MM.1S (cell line): ENCODE data around the gene OR5H2.
"Not testable (repeated sequence)": the region's sequence is repeated elsewhere in the genome, so short reads cannot be mapped to it uniquely, and the experiment has no call there.

Experiments used
- DNase-seq: peaks from one replicate; pipeline ENCODE4 v3.0.0-alpha.2; 2015
- H2AFZ ChIP-seq: fragments of 300-600 bp; sonication (generic); 2 replicates; pipeline ENCODE4 v1.6.0; 2016; ENCODE audit warnings: antibody characterized with exemption, low read length
- H3F3A ChIP-seq: fragments of 300-600 bp; sonication (generic); 2 replicates; pipeline ENCODE4 v1.6.1; 2016; ENCODE audit warnings: mild to moderate bottlenecking, antibody characterized with exemption, low read length, moderate library complexity, mixed read lengths; ENCODE audit not compliant: insufficient read depth
- H3K27ac ChIP-seq: fragments of 300-600 bp; sonication (generic); 2 replicates; pipeline ENCODE4 v1.5.1; 2016; ENCODE audit warnings: mild to moderate bottlenecking, low read length
- H3K27me3 ChIP-seq: fragments of 300-600 bp; sonication (generic); replicated peaks from 2 replicates; pipeline ENCODE4 v1.6.0; 2016; ENCODE audit warnings: low read length; ENCODE audit not compliant: insufficient read depth
- H3K36me3 ChIP-seq: fragments of 300-600 bp; sonication (generic); replicated peaks from 2 replicates; pipeline ENCODE4 v1.6.1; 2016; ENCODE audit warnings: mild to moderate bottlenecking, low read length, mixed read lengths; ENCODE audit not compliant: insufficient read depth
- H3K4me1 ChIP-seq: fragments of 300-600 bp; sonication (generic); 2 replicates; pipeline ENCODE4 v1.6.1; 2016; ENCODE audit warnings: low read length, mixed read lengths
- H3K4me2 ChIP-seq: fragments of 300-600 bp; sonication (generic); 2 replicates; pipeline ENCODE4 v1.6.0; 2016; ENCODE audit warnings: low read depth, low read length
- H3K4me3 ChIP-seq: fragments of 300-600 bp; sonication (generic); 2 replicates; pipeline ENCODE4 v1.5.1; 2016; ENCODE audit warnings: low read length, mixed read lengths
- H3K79me2 ChIP-seq: fragments of 300-600 bp; sonication (generic); 2 replicates; pipeline ENCODE4 v1.6.1; 2016; ENCODE audit warnings: mixed run types, low read length, mixed read lengths
- H3K9ac ChIP-seq: fragments of 300-600 bp; sonication (generic); 2 replicates; pipeline ENCODE4 v1.6.1; 2016; ENCODE audit warnings: low read length, mixed read lengths
- H3K9me2 ChIP-seq: fragments of 300-600 bp; sonication (generic); replicated peaks from 2 replicates; pipeline ENCODE4 v1.6.1; 2016; ENCODE audit warnings: mild to moderate bottlenecking, low read length, mixed read lengths; ENCODE audit not compliant: insufficient read depth
- H3K9me3 ChIP-seq: fragments of 300-600 bp; sonication (generic); replicated peaks from 2 replicates; pipeline ENCODE4 v1.6.1; 2016; ENCODE audit warnings: mild to moderate bottlenecking, low read length, mixed read lengths; ENCODE audit not compliant: insufficient read depth
- H4K20me1 ChIP-seq: fragments of 300-600 bp; sonication (generic); 2 replicates; pipeline ENCODE4 v1.6.1; 2016; ENCODE audit warnings: mild to moderate bottlenecking, low read length, moderate library complexity, mixed read lengths; ENCODE audit not compliant: insufficient read depth
- CTCF ChIP-seq: fragments of 300-600 bp; sonication (generic); IDR thresholded peaks from 2 replicates; pipeline ENCODE4 v1.5.1; 2016; ENCODE audit warnings: antibody characterized with exemption, low read length, mixed read lengths
- EZH2 ChIP-seq: fragments of 300-600 bp; sonication (generic); optimal IDR thresholded peaks from 2 replicates; pipeline ENCODE3; 2017; ENCODE audit warnings: low read depth, mild to moderate bottlenecking, antibody characterized with exemption, low read length, mixed read lengths
- EZH2phosphoT487 ChIP-seq: fragments of 300-600 bp; sonication (generic); IDR thresholded peaks from 2 replicates; pipeline ENCODE4 v1.6.1; 2018; ENCODE audit warnings: antibody characterized with exemption, low read length

The OR5H2 gene

DNA sequence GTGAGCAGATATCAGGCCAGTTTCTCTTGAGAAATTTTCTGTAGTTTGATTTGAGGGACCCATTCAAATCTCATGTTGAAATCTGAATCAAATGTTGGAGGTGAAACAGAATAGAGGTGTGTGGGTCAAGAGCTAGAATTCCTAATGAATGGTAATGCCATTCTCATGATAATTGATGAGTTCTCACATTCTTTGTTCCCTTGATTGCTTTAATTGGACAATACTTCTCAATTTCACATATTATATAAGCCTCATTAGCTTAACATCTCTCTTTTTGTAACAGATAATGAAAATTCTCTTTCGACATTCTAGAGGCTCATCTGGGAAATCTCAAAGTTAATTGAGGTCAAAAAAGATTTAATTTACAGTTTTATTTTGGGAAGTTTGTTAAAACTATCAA, 40.1 kb upstream of the OR5H2 start:
- no peak overlapping the region for H3K4me3 ChIP-seq
- no peaks in the 10 kb centered on the region for H3K27me3 ChIP-seq
- H3F3A ChIP-seq, result no peaks in the 10 kb centered on the region
- H3K79me2 ChIP-seq, result no peaks in the 10 kb centered on the region
- no peak overlapping the region for H3K27ac ChIP-seq
- no peaks in the 10 kb centered on the region for H4K20me1 ChIP-seq
- no peak overlapping the region for H3K4me2 ChIP-seq
- TF ChIP-seq EZH2 (no peak), CTCF (no peak), EZH2phosphoT487 (no peak)
- H2AFZ ChIP-seq, result no peak overlapping the region
- H3K9ac ChIP-seq, result no peak overlapping the region
- no peaks in the 10 kb centered on the region for H3K9me3 ChIP-seq
- no peak for DNase-seq
- no peaks in the 10 kb centered on the region for H3K36me3 ChIP-seq
- no peaks in the 10 kb centered on the region for H3K9me2 ChIP-seq
- H3K4me1 ChIP-seq, result no peaks in the 10 kb centered on the region

GRCh38 chr3:98243843-98244242, 38.5 kb upstream of the OR5H2 start:
- no peak for TF ChIP-seq CTCF
- TF ChIP-seq EZH2, result no peak
- no peak for TF ChIP-seq EZH2phosphoT487
- Histone ChIP-seq H3K4me2 (no peak overlapping the region), H4K20me1 (no peaks in the 10 kb centered on the region), H3K79me2 (no peaks in the 10 kb centered on the region), H3K4me1 (no peaks in the 10 kb centered on the region), H3K9me3 (no peaks in the 10 kb centered on the region), H3K27me3 (no peaks in the 10 kb centered on the region), H3K9ac (no peak overlapping the region), H3F3A (no peaks in the 10 kb centered on the region), H3K27ac (no peak overlapping the region), H3K36me3 (no peaks in the 10 kb centered on the region), H3K9me2 (no peaks in the 10 kb centered on the region), H3K4me3 (no peak overlapping the region), H2AFZ (no peak overlapping the region)
- DNase-seq, result no peak

DNA sequence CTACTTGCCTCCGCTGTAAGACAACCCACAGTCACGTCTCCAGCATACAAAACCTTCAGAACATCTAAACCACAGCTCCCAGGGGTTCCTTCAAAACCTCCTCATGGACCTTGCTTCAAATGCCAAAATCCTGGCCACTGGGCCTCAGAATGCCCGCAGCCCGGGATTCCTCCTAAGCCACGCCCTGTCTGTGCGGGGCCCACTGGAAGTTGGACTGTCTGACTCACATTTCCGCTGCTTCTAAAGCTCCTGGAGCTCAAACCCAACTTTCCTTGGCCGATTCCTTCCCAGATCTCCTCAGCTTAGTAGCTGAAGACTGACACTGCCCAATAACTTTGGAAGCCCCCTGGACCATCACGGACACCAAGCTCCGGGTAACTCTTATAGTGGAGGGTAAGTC, 36.2 kb upstream of the OR5H2 start:
- H3K9ac ChIP-seq, result no peak overlapping the region
- no peaks in the 10 kb centered on the region for H3K27me3 ChIP-seq
- no peaks in the 10 kb centered on the region for H3K4me1 ChIP-seq
- no peak overlapping the region for H2AFZ ChIP-seq
- H3K36me3 ChIP-seq, result no peaks in the 10 kb centered on the region
- no peak overlapping the region for H3K4me2 ChIP-seq
- H4K20me1 ChIP-seq, result no peaks in the 10 kb centered on the region
- no peak overlapping the region for H3K4me3 ChIP-seq
- DNase-seq, result no peak
- H3K79me2 ChIP-seq, result no peaks in the 10 kb centered on the region
- no peaks in the 10 kb centered on the region for H3K9me3 ChIP-seq
- no peak for TF ChIP-seq EZH2phosphoT487
- TF ChIP-seq EZH2, result no peak
- no peak overlapping the region for H3K27ac ChIP-seq
- no peaks in the 10 kb centered on the region for H3F3A ChIP-seq
- no peaks in the 10 kb centered on the region for H3K9me2 ChIP-seq

GRCh38 chr3:98256026-98256425, 26.3 kb upstream of the OR5H2 start:
- not testable (repeated sequence) for H3K36me3 ChIP-seq, H3K4me3 ChIP-seq, H3K9ac ChIP-seq, H3K79me2 ChIP-seq, DNase-seq, H3K4me2 ChIP-seq, H3K9me2 ChIP-seq, H3F3A ChIP-seq, H3K9me3 ChIP-seq, H2AFZ ChIP-seq, H3K4me1 ChIP-seq, H3K27ac ChIP-seq, H3K27me3 ChIP-seq, H4K20me1 ChIP-seq
